AG10803 (cell line): ENCODE data around the gene ZFR.

ENCODE experiments used
- DNase-seq: peaks from one replicate; pipeline ENCODE4 v3.0.0; 2010; ENCODE audit warnings: low read depth
- H3K4me3 ChIP-seq: 2 replicates; pipeline ENCODE4 v1.5.1; 2011; ENCODE audit warnings: mild to moderate bottlenecking, low read length, control low read depth
- CTCF ChIP-seq: conservative IDR thresholded peaks from 2 replicates; pipeline ENCODE4 v1.5.1; 2011; ENCODE audit warnings: mild to moderate bottlenecking, low read length, control low read depth, inconsistent platforms

ZFR gene

GRCh38 chr5:32308946-32309345 is 135.6 kb downstream of the ZFR start:
- peak; percentile 65 for DNase-seq
- TF ChIP-seq CTCF, result no peak
- no peak overlapping the region for H3K4me3 ChIP-seq

- no peak for TF ChIP-seq CTCF
- no peak overlapping the region for H3K4me3 ChIP-seq
- DNase-seq, result no peak
Measured at GRCh38 chr5:32307769-32308194, 136.8 kb downstream of the ZFR start.

DNA sequence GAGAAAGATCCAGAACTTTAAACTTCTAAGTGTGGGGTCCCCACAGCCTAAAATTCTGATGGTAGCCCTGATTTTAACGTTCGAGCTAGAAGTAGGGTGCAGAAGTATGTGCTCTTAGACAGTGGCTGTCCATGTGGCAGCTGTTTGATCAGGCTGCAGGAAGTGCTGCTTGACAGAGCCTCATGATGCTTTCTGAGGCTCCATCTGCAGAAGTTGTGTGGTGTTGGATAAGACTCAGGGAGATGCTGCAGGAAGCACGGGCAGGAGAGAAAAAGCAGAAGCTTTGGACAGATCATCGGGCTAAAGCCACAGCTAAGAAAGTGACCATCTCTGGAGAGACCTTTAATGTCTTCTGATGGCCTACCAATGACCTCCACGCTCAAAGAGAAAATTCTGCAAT is 139.9 kb downstream of the ZFR start:
- TF ChIP-seq CTCF, result no peak
- H3K4me3 ChIP-seq, result no peak overlapping the region
- no peak for DNase-seq
